Ovary (tissue), 3 donors: ENCODE data around the gene NXT1.

Source experiments
- CTCF ChIP-seq, 3 donors: fragments of 450-650 bp in 2 of 3; fragments of 200-600 bp in 1 of 3; IDR thresholded peaks; one replicate each; pipeline versions ENCODE4 v1.5.1 to v1.8.0; 2016 to 2022; ENCODE audit warnings: antibody characterized with exemption in 3 of 3, mild to moderate bottlenecking in 1 of 3
- POLR2A ChIP-seq: fragments of 450-650 bp; IDR thresholded peaks from one replicate; pipeline ENCODE4 v1.6.1; 2017; ENCODE audit warnings: antibody characterized with exemption, mild to moderate bottlenecking, moderate library complexity
- donor health status: DM: no; HTN: no; CAD: no.

- TF ChIP-seq CTCF (IDR thresholded peaks at IDR 0.05), result no peak
- TF ChIP-seq POLR2A, result no peak
Observed at GRCh38 chr20:23334111-23334510, 16.5 kb upstream of the NXT1 start.
